ENCODE data around the gene OR10A3.

GRCh38 chr11:7904917-7905316 lies 36.6 kb downstream of the OR10A3 start:
- TF ChIP-seq CTCF (IDR thresholded peaks at IDR 0.05) (no peak), POLR2A (IDR thresholded peaks at IDR 0.05) (no peak)
